HepG2 (cell line): ENCODE results near the gene TNFAIP3. TPM values are rescaled to one million over a fixed set of nuclear protein-coding genes. Genes with fewer than 3 reads are reported as not detected.

Source experiments
- BATF2 ChIP-seq: sonication (generic); formaldehyde crosslinking; IDR thresholded peaks from 2 replicates; pipeline ENCODE4 v1.8.0; 2022; ENCODE audit warnings: mild to moderate bottlenecking, missing genetic modification reagents, moderate library complexity
- CREM ChIP-seq, 2 experiments: sonication (generic) in 1 of 2; formaldehyde crosslinking in 1 of 2; IDR thresholded peaks; 2 replicates each; pipeline versions ENCODE4 v1.4.0 to v1.6.1; 2016 to 2020; ENCODE audit warnings: antibody characterized with exemption in 1 of 2, mild to moderate bottlenecking in 1 of 2, missing genetic modification reagents in 1 of 2
- DMAP1 ChIP-seq: IDR thresholded peaks from 2 replicates; pipeline ENCODE4 v1.6.1; 2016
- FOSL2 ChIP-seq: sonication (generic); formaldehyde crosslinking; IDR thresholded peaks from 2 replicates; pipeline ENCODE4 v1.4.0; 2020; ENCODE audit warnings: missing genetic modification reagents
- GTF3A ChIP-seq: sonication (generic); formaldehyde crosslinking; conservative IDR thresholded peaks from 2 replicates; pipeline ENCODE4 v1.4.0; 2020; ENCODE audit warnings: mild to moderate bottlenecking, missing genetic modification reagents
- HHEX ChIP-seq: IDR thresholded peaks from 2 replicates; pipeline ENCODE4 v1.6.1; 2016; ENCODE audit warnings: control low read depth
- HNF1B ChIP-seq: sonication (generic); formaldehyde crosslinking; IDR thresholded peaks from 2 replicates; pipeline ENCODE4 v1.5.1; 2020; ENCODE audit warnings: mild to moderate bottlenecking, moderate library complexity, missing genetic modification reagents
- LBX2 ChIP-seq: sonication (generic); formaldehyde crosslinking; IDR thresholded peaks from 2 replicates; pipeline ENCODE4 v1.5.0; 2020; ENCODE audit warnings: missing genetic modification reagents, mild to moderate bottlenecking, borderline replicate concordance
- LCORL ChIP-seq, 2 experiments: fragments of 450-650 bp in 1 of 2; sonication (generic) in 1 of 2; formaldehyde crosslinking in 1 of 2; IDR thresholded peaks; 2 replicates each; pipeline versions ENCODE4 v1.5.0 to v1.6.1; 2017 to 2020; ENCODE audit warnings: antibody characterized with exemption in 1 of 2, missing genetic modification reagents in 1 of 2
- MED1 ChIP-seq: sonication (generic); formaldehyde crosslinking; IDR thresholded peaks from 2 replicates; pipeline ENCODE4 v1.4.0; 2020; ENCODE audit warnings: missing genetic modification reagents
- MIER2 ChIP-seq: IDR thresholded peaks from 2 replicates; pipeline ENCODE4 v1.6.1; 2016; ENCODE audit warnings: missing biosample characterization, missing genetic modification reagents
- MLX ChIP-seq: IDR thresholded peaks from 2 replicates; pipeline ENCODE4 v1.6.1; 2016
- NR0B2 ChIP-seq: sonication (generic); formaldehyde crosslinking; IDR thresholded peaks from 2 replicates; pipeline ENCODE4 v1.4.0; 2020; ENCODE audit warnings: mild to moderate bottlenecking, missing genetic modification reagents
- RXRB ChIP-seq: IDR thresholded peaks from 2 replicates; pipeline ENCODE4 v1.6.1; 2016; ENCODE audit warnings: borderline replicate concordance, missing genetic modification reagents, missing compliant biosample characterization
- TAF15 ChIP-seq: fragments of 200-400 bp; formaldehyde crosslinking; IDR thresholded peaks from one replicate; pipeline ENCODE4 v1.6.1; 2018; ENCODE audit warnings: mild to moderate bottlenecking, low read depth, low read length; ENCODE audit not compliant: poor library complexity, severe bottlenecking
- TBX2 ChIP-seq: sonication (generic); formaldehyde crosslinking; IDR thresholded peaks from 2 replicates; pipeline ENCODE4 v1.5.0; 2020; ENCODE audit warnings: missing genetic modification reagents, mild to moderate bottlenecking, borderline replicate concordance
- TEF ChIP-seq: sonication (generic); formaldehyde crosslinking; IDR thresholded peaks from 2 replicates; pipeline ENCODE4 v1.5.0; 2020; ENCODE audit warnings: missing genetic modification reagents
- U2AF2 ChIP-seq: fragments of 200-400 bp; formaldehyde crosslinking; IDR thresholded peaks from 2 replicates; pipeline ENCODE4 v1.6.1; 2017; ENCODE audit warnings: low read depth, mild to moderate bottlenecking, low read length
- ZMYM3 ChIP-seq: sonication (generic); formaldehyde crosslinking; IDR thresholded peaks from 2 replicates; pipeline ENCODE4 v1.5.1; 2020; ENCODE audit warnings: mild to moderate bottlenecking, missing genetic modification reagents
- ZNF414 ChIP-seq: sonication (generic); formaldehyde crosslinking; IDR thresholded peaks from 2 replicates; pipeline ENCODE4 v1.5.0; 2020; ENCODE audit warnings: missing genetic modification reagents
- ZNF678 ChIP-seq: sonication (generic); formaldehyde crosslinking; IDR thresholded peaks from 2 replicates; pipeline ENCODE4 v1.4.0; 2020; ENCODE audit warnings: mild to moderate bottlenecking, missing genetic modification reagents
- ZNF773 ChIP-seq: sonication (generic); formaldehyde crosslinking; IDR thresholded peaks from 2 replicates; pipeline ENCODE4 v1.4.0; 2020; ENCODE audit warnings: missing genetic modification reagents, borderline replicate concordance
- polyA plus RNA-seq, 8 experiments: library from polyadenylated mRNA; depleted of rRNA in 3 of 8; stranded (reverse) in 7 of 8; unstranded in 1 of 8; fragments of >200 nt; fragmentation: Illumina TruSeq in 4 of 8; extraction: Trizol in 4 of 8; gene quantifications; 2 replicates each; pipeline versions ENCODE4 v1.2.1 to v1.2.3, GENCODE V29; 2011 to 2016; ENCODE audit warnings: low read depth in 4 of 8, missing spikeins in 1 of 8, mixed read lengths in 1 of 8; ENCODE audit not compliant: insufficient read depth in 1 of 8
- total RNA-seq, 5 experiments: library from RNA; depleted of rRNA; stranded (reverse); fragments of >200 nt; fragmentation: Illumina TruSeq; extraction: Trizol; gene quantifications; 2 replicates each; pipeline ENCODE4 v1.2.3, GENCODE V29; 2016; ENCODE audit warnings: low read depth in 1 of 5

Gene TNFAIP3
- total and polyA plus RNA-seq, 2 of the 13 experiments (the other 11 are each of a cell fraction or from before 2014, with no cell fraction given) = 28.2 to 47.1 TPM

- TF ChIP-seq HHEX (peak; percentile 23; the same call in 1 of the 2 replicates), ZMYM3 (CRISPR knock-in tag) (no peak), HNF1B (CRISPR knock-in tag) (peak; percentile 42; the same call in 1 of the 2 replicates), DMAP1 (CRISPR knock-in tag) (peak; percentile 19; the same call in 1 of the 2 replicates), LCORL (IDR thresholded peaks at IDR 0.05) (no peak), LCORL (CRISPR knock-in tag; IDR thresholded peaks at IDR 0.05) (0 out of 2 replicates have a peak, but pooled peaks have one; percentile 13), MLX (CRISPR knock-in tag) (peak; percentile 53; the same call in 1 of the 2 replicates), ZNF414 (0 out of 2 replicates have a peak, but pooled peaks have one; percentile 11), CREM (IDR thresholded peaks at IDR 0.05) (peak; percentile 78; the same call in 1 of the 2 replicates), CREM (CRISPR knock-in tag; IDR thresholded peaks at IDR 0.05) (no peak), TAF15 (peak; percentile 23), MED1 (CRISPR knock-in tag) (peak; percentile 48; the same call in 1 of the 2 replicates), RXRB (CRISPR knock-in tag) (0 out of 2 replicates have a peak, but pooled peaks have one; percentile 10), NR0B2 (CRISPR knock-in tag) (peak; percentile 56), LBX2 (peak; percentile 54; the same call in 1 of the 2 replicates), BATF2 (0 out of 2 replicates have a peak, but pooled peaks have one; percentile 52), GTF3A (no peak), TEF (CRISPR knock-in tag) (peak; percentile 55), MIER2 (CRISPR knock-in tag) (0 out of 2 replicates have a peak, but pooled peaks have one; percentile 6), ZNF678 (CRISPR knock-in tag) (peak; percentile 19; the same call in 1 of the 2 replicates), ZNF773 (CRISPR knock-in tag) (0 out of 2 replicates have a peak, but pooled peaks have one; percentile 42), TBX2 (CRISPR knock-in tag) (0 out of 2 replicates have a peak, but pooled peaks have one; percentile 5), FOSL2 (CRISPR knock-in tag) (peak; percentile 88), U2AF2 (no peak)
Observed at GRCh38 chr6:137866200-137866913, 702 bp upstream of the TNFAIP3 start (continued).
